Measurements from ENCODE around the gene ARL13A. TPM values are rescaled to one million over a fixed set of nuclear protein-coding genes. Genes with fewer than 3 reads are reported as not detected.
"Not testable (repeated sequence)": the region's sequence is repeated elsewhere in the genome, so short reads cannot be mapped to it uniquely, and the experiment has no call there.

ARL13A gene
- total and polyA plus RNA-seq, 2 experiments from 2014 or later, result not detected

DNA sequence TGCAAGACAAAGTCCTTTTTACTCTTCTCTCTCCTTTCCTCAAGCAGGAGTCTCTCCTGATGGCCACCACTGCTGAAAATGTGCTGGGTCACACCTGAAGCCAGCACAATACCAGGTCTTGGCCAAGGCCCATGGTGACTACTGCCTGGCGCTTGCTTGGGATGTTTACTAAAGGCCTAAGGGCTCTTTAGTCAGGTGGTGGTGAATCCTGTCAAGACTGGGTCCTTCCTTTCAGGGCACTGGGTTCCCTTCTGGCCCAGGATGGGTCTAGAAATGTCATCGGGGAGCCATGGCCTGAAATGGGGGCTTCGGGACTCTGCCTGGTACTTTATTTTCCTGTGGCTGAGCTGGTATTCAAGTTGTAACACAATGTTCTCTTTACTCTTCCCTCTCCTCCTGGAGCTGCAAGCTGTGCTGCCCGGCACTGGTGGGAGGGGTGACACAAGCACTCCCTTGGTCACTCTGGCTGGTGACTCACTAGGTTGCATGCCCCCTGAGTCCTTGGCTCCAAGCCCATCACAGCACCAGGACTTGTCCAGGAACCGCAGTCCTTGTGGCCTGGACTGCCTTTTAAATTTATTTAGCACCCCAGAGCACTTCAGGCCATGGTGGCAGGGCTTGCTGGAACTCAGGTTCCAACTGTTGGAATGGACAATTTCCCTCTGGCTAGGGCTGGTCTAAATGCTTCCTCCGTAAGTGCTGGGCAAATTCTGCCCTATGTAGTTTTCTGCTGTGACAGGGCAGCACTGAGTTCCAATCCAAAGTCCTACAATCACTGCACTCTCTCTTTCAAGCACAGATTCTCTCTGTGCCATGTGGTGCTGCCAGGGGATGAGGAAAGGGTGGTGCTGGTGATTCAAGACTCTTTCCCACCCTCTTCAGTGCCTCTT is 11.3 kb downstream of the ARL13A start:
- Histone ChIP-seq H3K27me3 (no peaks in the 10 kb centered on the region), H3K9me2 (replicated peaks; ENCODE audit: insufficient read depth) (no peaks in the 10 kb centered on the region), H3K79me2 (no peaks in the 10 kb centered on the region), H4K20me1 (ENCODE audit: insufficient read depth, poor library complexity, severe bottlenecking) (no peaks in the 10 kb centered on the region), H3K9me3 (ENCODE audit: low read depth) (no peaks in the 10 kb centered on the region), H2AFZ (no peak overlapping the region), H3K4me2 (no peak overlapping the region), H3K27ac (no peak overlapping the region), H3K4me1 (ENCODE audit: insufficient read depth) (no peaks in the 10 kb centered on the region), H3K4me3 (no peak overlapping the region), H3K36me3 (replicated peaks; ENCODE audit: insufficient read depth, low read depth) (no peaks in the 10 kb centered on the region)
- no peak for DNase-seq (ENCODE audit: low spot score)
- 74% methylated on average over 6 of the region's 6 CpGs for WGBS (ENCODE audit: low lambda C conversion rate, missing lambda C conversion rate)
- TF ChIP-seq, protein P1, sequence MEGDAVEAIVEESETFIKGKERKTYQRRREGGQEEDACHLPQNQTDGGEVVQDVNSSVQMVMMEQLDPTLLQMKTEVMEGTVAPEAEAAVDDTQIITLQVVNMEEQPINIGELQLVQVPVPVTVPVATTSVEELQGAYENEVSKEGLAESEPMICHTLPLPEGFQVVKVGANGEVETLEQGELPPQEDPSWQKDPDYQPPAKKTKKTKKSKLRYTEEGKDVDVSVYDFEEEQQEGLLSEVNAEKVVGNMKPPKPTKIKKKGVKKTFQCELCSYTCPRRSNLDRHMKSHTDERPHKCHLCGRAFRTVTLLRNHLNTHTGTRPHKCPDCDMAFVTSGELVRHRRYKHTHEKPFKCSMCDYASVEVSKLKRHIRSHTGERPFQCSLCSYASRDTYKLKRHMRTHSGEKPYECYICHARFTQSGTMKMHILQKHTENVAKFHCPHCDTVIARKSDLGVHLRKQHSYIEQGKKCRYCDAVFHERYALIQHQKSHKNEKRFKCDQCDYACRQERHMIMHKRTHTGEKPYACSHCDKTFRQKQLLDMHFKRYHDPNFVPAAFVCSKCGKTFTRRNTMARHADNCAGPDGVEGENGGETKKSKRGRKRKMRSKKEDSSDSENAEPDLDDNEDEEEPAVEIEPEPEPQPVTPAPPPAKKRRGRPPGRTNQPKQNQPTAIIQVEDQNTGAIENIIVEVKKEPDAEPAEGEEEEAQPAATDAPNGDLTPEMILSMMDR (IDR thresholded peaks at IDR 0.05; ENCODE audit: poor library complexity), result no peak
- TF ChIP-seq EZH2phosphoT487 (IDR thresholded peaks at IDR 0.05; ENCODE audit: low read depth, severe bottlenecking, unreplicated experiment) (no peak), EZH2 (IDR thresholded peaks at IDR 0.05; ENCODE audit: borderline replicate concordance) (no peak)

DNA sequence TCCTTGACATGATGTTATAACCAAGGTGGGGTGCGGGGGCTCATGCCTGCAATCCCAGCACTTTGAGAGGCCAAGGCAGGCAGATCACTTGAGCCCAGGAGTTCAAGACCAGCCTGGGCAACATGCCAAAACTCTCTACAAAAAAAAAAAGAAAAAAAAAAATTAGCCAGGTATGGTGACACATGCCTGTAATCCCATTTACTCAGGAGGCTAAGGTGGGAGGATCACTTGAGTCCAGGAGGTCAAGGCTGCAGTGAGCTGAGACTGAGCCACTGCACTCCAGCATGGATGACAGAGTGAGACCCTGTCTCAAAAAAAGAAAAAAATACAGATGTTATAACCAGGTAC is 12.0 kb downstream of the ARL13A start:
- not testable (repeated sequence) for H3K36me3 ChIP-seq (replicated peaks; ENCODE audit: insufficient read depth, low read depth); H3K27me3 ChIP-seq; H3K4me1 ChIP-seq (ENCODE audit: insufficient read depth); H3K9me3 ChIP-seq (ENCODE audit: low read depth); H3K9me2 ChIP-seq (replicated peaks; ENCODE audit: insufficient read depth); DNase-seq (ENCODE audit: low spot score); H4K20me1 ChIP-seq (ENCODE audit: insufficient read depth, poor library complexity, severe bottlenecking); H3K4me2 ChIP-seq; H3K79me2 ChIP-seq; H3K4me3 ChIP-seq; H2AFZ ChIP-seq; H3K27ac ChIP-seq
- WGBS (ENCODE audit: low lambda C conversion rate, missing lambda C conversion rate), result 87% methylated on average over 1 of the region's 1 CpG

DNA sequence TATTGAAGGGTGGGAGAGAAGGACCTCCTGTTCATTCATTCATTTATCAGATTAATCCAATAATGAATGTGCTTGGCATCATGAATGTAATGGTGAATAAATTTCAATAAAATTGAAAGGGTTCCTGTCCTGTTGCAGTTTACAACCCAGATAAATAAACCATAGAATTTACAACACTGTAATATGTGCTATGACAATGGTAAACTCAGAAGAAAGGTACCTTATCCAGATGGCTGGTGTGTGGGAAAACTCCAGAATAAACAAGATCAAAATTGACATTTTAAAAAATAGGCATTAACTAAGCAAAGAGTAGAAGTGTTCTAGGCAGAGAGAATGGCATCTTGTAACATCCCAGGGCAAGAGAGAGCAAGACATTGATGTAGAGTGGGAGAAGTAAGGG is 15.3 kb downstream of the ARL13A start:
- Histone ChIP-seq H3K4me2 (no peak overlapping the region), H3K9me3 (ENCODE audit: low read depth) (no peaks in the 10 kb centered on the region), H3K79me2 (no peaks in the 10 kb centered on the region), H3K4me3 (no peak overlapping the region), H2AFZ (no peak overlapping the region), H3K27ac (no peak overlapping the region), H4K20me1 (ENCODE audit: insufficient read depth, poor library complexity, severe bottlenecking) (no peaks in the 10 kb centered on the region), H3K27me3 (no peaks in the 10 kb centered on the region), H3K9me2 (replicated peaks; ENCODE audit: insufficient read depth) (no peaks in the 10 kb centered on the region), H3K36me3 (replicated peaks; ENCODE audit: insufficient read depth, low read depth) (no peaks in the 10 kb centered on the region), H3K4me1 (ENCODE audit: insufficient read depth) (no peaks in the 10 kb centered on the region)
- TF ChIP-seq EZH2phosphoT487 (IDR thresholded peaks at IDR 0.05; ENCODE audit: low read depth, severe bottlenecking, unreplicated experiment) (no peak), EZH2 (IDR thresholded peaks at IDR 0.05; ENCODE audit: borderline replicate concordance) (no peak)
- TF ChIP-seq, protein P1 (IDR thresholded peaks at IDR 0.05; ENCODE audit: poor library complexity), result no peak
- DNase-seq (ENCODE audit: low spot score), result no peak

DNA sequence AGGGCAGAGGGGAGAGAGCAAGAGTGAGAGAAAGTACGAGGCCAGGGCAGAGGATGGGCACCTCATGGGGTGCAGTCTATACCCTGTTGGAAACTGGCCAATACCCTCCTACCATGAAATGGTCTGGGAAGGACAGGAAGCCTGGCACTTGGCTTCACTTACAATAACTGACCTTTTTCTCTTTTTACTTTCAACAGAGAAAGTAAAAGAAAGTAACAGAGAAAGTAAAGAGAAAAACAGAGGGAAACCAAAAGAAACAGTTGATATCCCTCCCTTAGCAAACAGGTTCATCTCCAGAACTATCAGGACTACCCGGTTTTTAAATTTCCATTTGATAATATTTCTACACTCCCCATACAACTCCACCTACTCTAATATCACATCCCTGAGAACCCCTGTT is 20.6 kb downstream of the ARL13A start:
- Histone ChIP-seq H3K9me2 (replicated peaks; ENCODE audit: insufficient read depth) (no peaks in the 10 kb centered on the region), H3K4me3 (no peak overlapping the region), H3K79me2 (no peaks in the 10 kb centered on the region), H3K4me2 (no peak overlapping the region), H3K27me3 (no peaks in the 10 kb centered on the region), H3K36me3 (replicated peaks; ENCODE audit: insufficient read depth, low read depth) (no peaks in the 10 kb centered on the region), H3K9me3 (ENCODE audit: low read depth) (no peaks in the 10 kb centered on the region), H3K4me1 (ENCODE audit: insufficient read depth) (no peaks in the 10 kb centered on the region), H4K20me1 (ENCODE audit: insufficient read depth, poor library complexity, severe bottlenecking) (no peaks in the 10 kb centered on the region), H2AFZ (no peak overlapping the region), H3K27ac (no peak overlapping the region)
- WGBS (ENCODE audit: low lambda C conversion rate, missing lambda C conversion rate), result 71% methylated on average over 2 of the region's 2 CpGs
- no peak for TF ChIP-seq EZH2 (IDR thresholded peaks at IDR 0.05; ENCODE audit: borderline replicate concordance)
- TF ChIP-seq, protein P1 (IDR thresholded peaks at IDR 0.05; ENCODE audit: poor library complexity), result no peak
- TF ChIP-seq EZH2phosphoT487 (IDR thresholded peaks at IDR 0.05; ENCODE audit: low read depth, severe bottlenecking, unreplicated experiment), result no peak
- DNase-seq (ENCODE audit: low spot score), result no peak
